BE2C (cell line): ENCODE measurements around the gene MTA3.

Source experiments
- DNase-seq: peaks from one replicate; pipeline ENCODE4 v3.0.0-alpha.2; 2020
- H3K27me3 ChIP-seq: fragments of 250-450 bp; sonication (Bioruptor Pico); 2 replicates; pipeline ENCODE4 v1.5.1; 2020; ENCODE audit warnings: mild to moderate bottlenecking
- H3K36me3 ChIP-seq: fragments of 250-450 bp; sonication (Bioruptor Pico); 2 replicates; pipeline ENCODE4 v1.5.1; 2020; ENCODE audit warnings: mild to moderate bottlenecking
- H3K4me1 ChIP-seq: fragments of 250-450 bp; sonication (Bioruptor Pico); 2 replicates; pipeline ENCODE4 v1.5.1; 2020
- H3K4me3 ChIP-seq: 2 replicates; pipeline ENCODE4 v1.5.1; 2011; ENCODE audit warnings: low read depth, low read length
- H3K9me3 ChIP-seq: fragments of 250-450 bp; sonication (Bioruptor Pico); 2 replicates; pipeline ENCODE4 v1.5.1; 2020
- TF ChIP-seq, protein P1 (sequence below): IDR thresholded peaks from 2 replicates; pipeline ENCODE4 v1.5.1; 2012; ENCODE audit warnings: mild to moderate bottlenecking, low read depth, low read length

MTA3 gene

DNA sequence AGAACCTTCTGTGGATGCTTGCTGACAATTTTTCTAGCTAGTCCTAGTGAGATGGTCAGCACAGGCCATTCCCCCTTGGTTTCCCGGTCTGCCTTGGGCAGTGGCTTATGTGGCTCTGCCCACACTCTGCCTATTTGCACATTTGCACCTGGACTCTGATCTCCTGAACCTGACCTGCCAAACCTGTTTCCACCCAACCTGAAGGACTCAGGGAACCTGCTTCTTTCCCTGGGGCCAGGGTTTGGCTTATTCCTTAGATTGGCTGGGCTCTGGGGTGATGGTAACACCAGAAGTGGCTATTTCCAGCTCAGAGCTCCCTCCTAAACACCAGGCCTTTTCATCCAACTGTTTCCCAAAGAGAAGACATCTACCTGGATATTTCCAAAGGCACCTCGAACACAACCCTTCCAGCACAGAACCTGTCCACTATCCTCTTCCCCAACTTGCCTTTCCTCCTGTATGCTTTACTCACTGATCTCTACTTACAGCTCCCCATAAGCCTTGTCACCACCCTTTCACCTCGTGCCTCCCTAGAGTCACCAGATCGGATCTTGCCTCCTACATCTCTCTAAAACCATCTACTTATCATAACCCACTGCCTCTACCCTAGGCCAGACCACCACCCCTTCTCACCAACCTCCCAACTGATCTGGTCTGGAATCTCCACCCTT is 5.8 kb upstream of the MTA3 start:
- Histone ChIP-seq H3K36me3 (no peaks in the 10 kb centered on the region), H3K27me3 (no peaks in the 10 kb centered on the region), H3K9me3 (no peaks in the 10 kb centered on the region), H3K4me3 (no peak overlapping the region), H3K4me1 (no peaks in the 10 kb centered on the region)
- TF ChIP-seq, protein P1, sequence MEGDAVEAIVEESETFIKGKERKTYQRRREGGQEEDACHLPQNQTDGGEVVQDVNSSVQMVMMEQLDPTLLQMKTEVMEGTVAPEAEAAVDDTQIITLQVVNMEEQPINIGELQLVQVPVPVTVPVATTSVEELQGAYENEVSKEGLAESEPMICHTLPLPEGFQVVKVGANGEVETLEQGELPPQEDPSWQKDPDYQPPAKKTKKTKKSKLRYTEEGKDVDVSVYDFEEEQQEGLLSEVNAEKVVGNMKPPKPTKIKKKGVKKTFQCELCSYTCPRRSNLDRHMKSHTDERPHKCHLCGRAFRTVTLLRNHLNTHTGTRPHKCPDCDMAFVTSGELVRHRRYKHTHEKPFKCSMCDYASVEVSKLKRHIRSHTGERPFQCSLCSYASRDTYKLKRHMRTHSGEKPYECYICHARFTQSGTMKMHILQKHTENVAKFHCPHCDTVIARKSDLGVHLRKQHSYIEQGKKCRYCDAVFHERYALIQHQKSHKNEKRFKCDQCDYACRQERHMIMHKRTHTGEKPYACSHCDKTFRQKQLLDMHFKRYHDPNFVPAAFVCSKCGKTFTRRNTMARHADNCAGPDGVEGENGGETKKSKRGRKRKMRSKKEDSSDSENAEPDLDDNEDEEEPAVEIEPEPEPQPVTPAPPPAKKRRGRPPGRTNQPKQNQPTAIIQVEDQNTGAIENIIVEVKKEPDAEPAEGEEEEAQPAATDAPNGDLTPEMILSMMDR: no peak
- no peak for DNase-seq

DNA sequence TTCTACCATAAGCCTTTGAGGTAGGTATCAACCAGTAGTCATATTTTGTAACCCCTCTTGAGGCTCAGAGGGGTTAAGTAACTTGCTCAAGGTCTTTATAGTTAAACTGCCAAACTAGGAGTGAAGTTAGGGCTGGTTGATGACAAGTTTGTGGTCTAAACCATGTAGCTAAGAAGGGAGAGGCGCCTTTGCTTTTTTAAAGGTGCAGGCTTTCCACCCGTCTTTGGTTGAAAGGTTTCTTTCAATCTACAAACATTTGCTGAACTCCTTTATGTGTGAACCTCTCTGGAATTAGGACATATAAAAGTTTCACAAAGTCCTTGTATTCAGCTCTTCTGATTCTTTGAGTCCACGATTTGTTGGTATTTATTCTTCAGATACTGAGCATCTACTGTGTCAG is 2.4 kb upstream of the MTA3 start:
- no peaks in the 10 kb centered on the region for H3K36me3 ChIP-seq
- H3K9me3 ChIP-seq: no peaks in the 10 kb centered on the region
- no peak overlapping the region for H3K4me3 ChIP-seq
- TF ChIP-seq, protein P1: no peak
- no peaks in the 10 kb centered on the region for H3K4me1 ChIP-seq
- DNase-seq: no peak
- no peaks in the 10 kb centered on the region for H3K27me3 ChIP-seq

DNA sequence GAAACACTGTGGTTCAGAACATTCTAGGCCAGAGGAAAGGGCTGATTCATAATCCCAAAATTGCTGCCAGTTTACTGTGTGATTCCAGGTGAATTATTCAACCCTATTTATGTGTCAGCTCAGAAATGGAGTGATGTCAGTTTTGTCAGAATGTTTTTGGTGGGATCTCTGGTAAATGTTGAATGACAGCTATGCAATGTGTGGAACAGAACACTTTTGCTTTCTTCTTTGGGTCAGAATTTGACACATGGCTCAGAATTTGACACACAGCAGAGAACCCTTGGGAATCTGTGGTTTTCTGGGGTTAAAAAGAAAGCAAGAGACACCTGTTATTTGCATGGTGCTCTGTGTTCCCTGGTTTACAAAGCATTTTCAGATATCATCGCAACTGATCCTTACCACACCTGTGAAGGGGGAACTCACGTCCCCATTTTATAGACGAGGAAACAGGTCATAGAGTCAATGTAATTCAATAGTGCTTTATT is 1.6 kb upstream of the MTA3 start:
- no peak for DNase-seq
- no peaks in the 10 kb centered on the region for H3K27me3 ChIP-seq
- no peaks in the 10 kb centered on the region for H3K4me1 ChIP-seq
- TF ChIP-seq, protein P1: no peak
- no peaks in the 10 kb centered on the region for H3K9me3 ChIP-seq
- no peaks in the 10 kb centered on the region; the same call in 1 of the 2 replicates for H3K36me3 ChIP-seq
- no peak overlapping the region for H3K4me3 ChIP-seq

DNA sequence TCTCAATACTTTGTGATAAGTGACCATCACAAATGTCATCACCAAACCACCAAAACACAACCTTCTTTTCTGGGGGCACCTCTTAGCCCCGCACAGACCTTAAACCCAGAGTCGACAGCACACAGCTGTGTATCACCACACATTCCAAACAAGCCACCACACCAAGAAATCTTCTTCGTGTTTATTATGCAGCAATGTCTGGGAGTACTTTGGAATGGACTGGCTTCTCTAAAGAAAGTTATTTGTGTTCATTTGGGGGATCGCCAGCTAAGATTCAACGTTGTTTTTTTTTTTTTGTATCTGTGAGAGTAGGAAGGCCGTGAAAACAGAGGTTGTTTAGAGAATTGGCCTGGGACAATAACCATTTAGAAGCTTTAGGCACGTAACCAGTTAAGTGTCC is 1.1 kb upstream of the MTA3 start:
- Histone ChIP-seq H3K4me1 (no peaks in the 10 kb centered on the region), H3K9me3 (no peaks in the 10 kb centered on the region), H3K27me3 (no peaks in the 10 kb centered on the region), H3K4me3 (no peak overlapping the region), H3K36me3 (peaks cover 3% of the 10 kb centered on the region)
- DNase-seq: no peak
- TF ChIP-seq, protein P1: no peak

DNA sequence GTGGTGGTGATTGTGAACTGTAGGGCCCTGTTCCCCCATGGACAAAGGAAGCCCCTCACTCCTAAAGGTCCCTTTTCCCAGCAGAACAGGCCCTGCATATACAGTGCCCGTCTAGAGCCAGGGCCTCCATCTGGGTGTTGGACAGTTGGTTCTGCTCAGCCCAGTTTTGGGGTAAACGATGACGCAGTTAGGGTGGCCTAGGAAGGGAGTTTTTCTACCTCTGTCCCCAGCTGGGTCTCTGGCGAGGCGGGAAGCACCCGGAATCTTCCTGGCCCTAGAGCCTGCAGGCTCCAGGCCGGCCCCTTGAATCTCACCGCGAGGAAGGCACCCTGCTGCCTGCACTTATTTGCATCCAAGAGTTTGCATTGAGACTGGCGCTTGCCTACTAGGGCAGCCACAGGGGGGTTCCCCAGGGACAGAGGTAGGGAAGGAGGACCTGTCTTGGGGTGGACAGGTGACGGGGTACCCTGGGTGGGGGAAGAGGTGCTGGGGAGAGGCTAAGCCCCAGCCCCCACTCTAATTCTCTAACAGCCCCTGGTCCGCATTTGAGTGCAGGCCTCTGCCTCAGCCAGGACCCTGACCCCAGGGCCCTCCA is 529 bp upstream of the MTA3 start:
- no peaks in the 10 kb centered on the region for H3K9me3 ChIP-seq
- DNase-seq: peak; percentile 35
- TF ChIP-seq, protein P1: no peak
- no peaks in the 10 kb centered on the region for H3K4me1 ChIP-seq
- no peaks in the 10 kb centered on the region for H3K27me3 ChIP-seq
- H3K36me3 ChIP-seq: peaks cover 8% of the 10 kb centered on the region
- H3K4me3 ChIP-seq: no peak overlapping the region

DNA sequence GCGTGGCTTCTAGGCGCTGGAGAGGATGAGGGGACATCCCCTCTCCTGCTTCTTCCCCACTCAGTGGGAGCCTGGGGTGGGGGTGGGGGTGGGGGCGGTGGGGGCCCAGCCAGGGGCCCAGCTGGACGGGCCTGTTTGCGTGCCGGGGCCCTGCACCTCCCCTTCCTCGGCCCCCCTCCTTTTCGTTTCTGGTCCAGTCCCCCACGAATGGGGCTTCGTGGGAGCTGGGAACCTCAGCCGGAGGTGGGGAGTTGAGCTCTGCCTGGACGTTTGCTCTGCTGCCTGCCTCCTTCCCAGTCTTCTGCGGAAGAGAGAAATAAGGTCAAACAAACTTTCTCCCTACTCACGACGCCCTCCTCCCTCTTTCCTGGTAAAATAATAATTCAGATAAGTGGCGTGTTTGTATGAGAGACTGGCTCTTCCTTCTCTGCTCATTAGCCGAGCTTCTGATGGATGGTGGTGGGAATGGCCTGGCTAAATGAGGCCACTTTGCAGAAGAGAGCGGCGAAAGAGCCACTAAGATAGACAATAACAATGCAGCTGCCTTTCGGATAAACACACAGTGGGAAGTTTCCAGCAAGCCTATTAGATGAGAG is 782 bp downstream of the MTA3 start:
- no peaks in the 10 kb centered on the region for H3K4me1 ChIP-seq
- TF ChIP-seq, protein P1: no peak

More for the DNA sequence above, 782 bp downstream of the MTA3 start:
- H3K4me3 ChIP-seq: peak overlapping the region; percentile 64
- DNase-seq: no peak
- H3K9me3 ChIP-seq: no peaks in the 10 kb centered on the region
- H3K36me3 ChIP-seq: peaks cover 15% of the 10 kb centered on the region
- no peaks in the 10 kb centered on the region for H3K27me3 ChIP-seq
